ENCODE results near the gene PPM1G.
"Not testable (repeated sequence)": the region's sequence is repeated elsewhere in the genome, so short reads cannot be mapped to it uniquely, and the experiment has no call there.

PPM1G gene, protein sequence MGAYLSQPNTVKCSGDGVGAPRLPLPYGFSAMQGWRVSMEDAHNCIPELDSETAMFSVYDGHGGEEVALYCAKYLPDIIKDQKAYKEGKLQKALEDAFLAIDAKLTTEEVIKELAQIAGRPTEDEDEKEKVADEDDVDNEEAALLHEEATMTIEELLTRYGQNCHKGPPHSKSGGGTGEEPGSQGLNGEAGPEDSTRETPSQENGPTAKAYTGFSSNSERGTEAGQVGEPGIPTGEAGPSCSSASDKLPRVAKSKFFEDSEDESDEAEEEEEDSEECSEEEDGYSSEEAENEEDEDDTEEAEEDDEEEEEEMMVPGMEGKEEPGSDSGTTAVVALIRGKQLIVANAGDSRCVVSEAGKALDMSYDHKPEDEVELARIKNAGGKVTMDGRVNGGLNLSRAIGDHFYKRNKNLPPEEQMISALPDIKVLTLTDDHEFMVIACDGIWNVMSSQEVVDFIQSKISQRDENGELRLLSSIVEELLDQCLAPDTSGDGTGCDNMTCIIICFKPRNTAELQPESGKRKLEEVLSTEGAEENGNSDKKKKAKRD

DNA sequence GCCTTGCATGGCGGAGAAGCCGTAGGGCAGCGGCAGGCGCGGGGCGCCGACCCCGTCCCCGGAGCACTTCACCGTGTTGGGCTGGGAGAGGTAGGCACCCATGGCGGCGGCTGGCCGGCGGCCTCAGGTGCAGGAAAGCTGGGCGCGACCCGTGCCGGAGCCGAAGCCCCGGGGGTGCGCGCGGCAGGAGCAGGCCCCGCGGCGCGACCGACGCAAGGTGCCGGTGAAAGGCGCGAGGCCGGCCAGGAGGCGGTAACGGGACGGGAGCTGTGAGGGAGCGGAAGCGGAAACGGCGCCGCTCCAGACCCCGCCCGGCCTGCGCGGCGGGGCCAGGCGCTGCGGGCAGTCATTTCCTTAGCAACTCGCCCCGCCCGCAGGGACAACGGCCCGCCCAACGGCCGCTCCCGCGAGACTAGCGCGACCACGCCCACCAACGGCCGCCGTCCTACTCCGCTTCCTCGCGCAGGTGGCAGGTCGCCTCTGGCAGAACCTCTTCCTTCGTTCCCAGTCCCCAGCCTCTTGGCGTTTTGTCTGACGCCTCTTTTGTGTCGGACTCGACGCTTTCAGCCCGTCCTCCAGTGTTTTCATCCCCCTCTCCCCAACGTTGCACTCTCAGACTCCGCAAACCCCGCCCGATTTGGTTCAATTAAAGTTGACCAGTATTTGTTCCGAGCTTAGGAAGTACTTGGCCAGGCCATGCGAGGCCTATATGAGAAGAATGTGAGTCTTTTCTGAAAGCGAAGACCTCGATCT lies at the start of gene PPM1G:
Gene PPM1G, minus strand, starts transcription at position 271 of the 753 bp plus-strand sequence. Its CDS starts 169 bp downstream, at position 102.
- peak; percentile 96 to 99 (median 98) for DNase-seq

DNA sequence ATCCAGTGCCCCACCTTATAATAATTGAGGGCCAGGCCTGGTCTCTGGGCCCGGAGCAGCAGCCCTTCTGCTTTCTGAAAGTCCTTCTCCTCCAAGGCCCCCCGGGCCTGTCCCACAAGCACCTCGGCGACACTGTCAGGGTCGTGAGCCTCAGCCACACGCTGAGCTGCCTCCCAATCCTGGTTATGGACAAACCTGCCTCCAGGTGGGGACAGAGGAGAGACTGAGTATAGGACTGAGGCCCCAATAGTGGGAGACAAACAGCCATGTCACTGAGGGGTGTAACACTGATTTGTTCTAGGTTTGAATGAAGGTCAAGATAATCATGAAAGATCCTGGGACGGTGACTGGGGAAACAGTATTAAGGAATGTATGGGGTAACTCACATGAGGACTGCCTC lies 44.6 kb upstream of the PPM1G start:
- DNase-seq: no peak

DNA sequence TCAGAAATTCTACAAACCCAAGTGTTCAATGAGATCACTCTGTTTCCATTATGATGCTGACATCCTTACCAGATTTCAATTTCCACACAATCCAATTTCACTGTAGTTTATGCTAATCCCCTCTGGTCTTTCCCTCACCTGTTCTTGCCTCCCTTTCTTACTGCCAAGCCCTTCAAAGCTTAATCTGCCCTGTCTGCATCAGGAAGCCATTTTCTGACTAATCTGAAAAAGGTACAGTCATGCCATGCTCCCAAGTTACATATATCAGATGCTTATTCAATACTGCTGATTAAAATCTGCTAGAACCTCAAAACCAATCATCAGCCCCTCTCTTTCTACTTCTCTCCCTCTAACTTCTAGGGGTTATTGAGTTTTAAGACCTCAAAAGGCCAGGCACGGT lies 41.7 kb upstream of the PPM1G start:
- DNase-seq: no peak

DNA sequence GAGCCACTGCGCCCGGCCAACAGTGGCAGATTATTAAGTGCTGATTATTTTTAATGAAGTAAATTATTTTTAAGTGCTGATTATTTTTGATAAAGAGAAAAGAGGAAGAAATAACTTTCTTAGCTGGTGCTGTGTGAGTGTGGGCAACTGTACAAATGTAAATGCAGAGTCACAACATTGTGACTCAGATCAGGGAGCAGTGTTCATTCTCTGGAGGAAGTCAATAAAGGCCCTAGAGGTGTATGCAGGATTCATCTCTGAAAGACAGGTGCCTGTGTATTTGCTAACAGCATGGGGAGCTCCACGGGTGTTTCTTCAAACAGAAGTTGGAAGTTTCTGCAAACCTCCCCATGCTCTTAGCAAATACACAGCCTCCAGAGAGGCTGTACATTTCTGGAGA lies 39.0 kb upstream of the PPM1G start:
- DNase-seq: peak in 1 of 3 donors; percentile 9

DNA sequence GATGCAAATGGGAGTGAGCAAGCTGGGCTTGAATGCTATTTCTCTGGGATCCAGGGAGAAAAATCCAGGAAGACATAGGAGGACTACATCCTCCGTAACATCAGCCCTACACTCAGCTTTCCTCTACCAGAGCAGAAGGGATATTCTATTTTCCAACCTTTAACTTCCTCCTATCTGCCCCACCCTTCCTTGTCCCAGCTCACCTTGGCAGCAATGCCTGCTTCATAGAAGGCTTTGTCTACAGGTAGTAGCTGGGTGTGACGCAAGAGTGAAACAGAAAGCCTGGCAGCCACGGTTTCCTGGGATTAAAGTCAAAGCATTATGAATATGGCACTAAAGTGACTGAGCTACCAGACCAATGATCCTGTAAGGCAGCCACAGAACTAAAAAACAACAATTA lies 36.7 kb upstream of the PPM1G start:
- no peak for DNase-seq

DNA sequence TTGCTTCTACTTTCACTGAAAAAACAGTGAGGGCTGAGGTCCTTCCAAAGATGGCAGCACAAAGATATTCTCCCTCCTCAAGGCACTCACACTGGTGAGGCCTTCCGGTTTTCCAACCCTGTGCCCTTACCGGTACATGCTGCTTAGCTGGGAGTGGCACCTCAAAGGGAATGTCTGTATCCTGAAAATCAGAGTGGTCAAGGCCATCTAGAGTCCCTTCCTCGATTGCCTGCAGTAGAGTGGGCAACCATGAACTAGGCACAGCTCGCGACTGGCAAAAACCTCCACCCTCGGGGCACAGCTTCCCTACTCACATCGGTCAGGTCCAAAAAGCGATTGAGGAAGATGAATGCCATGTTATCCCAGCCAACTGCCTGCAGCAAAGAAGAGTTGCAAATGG lies 36.2 kb upstream of the PPM1G start:
- no peak for DNase-seq

DNA sequence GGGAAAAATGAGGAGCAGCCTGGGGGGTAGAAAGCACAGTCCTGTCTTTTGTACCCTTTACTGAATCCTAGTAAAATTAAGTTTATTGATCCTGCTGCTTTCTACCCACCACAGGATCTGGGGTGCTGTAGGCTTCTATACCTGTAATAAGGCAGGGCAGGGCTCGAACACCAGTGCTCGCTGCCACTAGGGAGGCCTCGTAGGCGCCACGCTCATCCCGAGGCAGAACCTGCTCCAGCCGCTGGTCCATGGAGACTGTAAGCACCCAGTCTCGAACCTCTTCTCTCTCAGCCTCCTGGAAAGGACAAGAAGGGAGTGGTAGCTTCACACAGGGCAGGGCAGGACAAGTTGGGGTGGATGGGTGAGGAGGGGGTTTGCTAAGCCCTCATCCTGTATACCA lies 35.8 kb upstream of the PPM1G start:
- DNase-seq: no peak

DNA sequence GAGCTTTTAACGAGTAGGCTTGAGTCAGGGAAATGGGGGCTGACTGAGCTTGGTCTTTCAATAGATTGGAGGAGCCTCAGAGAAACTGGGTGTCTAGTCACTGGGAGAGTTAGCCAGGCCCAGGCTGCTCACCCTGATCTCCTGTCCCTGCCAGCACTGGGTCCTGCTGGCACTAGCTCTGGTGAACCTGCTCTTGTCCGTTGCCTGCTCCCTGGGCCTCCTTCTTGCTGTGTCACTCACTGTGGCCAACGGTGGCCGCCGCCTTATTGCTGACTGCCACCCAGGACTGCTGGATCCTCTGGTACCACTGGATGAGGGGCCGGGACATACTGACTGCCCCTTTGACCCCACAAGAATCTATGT lies 33.5 kb upstream of the PPM1G start:
- DNase-seq: peak in 1 of 3 donors; percentile 10

DNA sequence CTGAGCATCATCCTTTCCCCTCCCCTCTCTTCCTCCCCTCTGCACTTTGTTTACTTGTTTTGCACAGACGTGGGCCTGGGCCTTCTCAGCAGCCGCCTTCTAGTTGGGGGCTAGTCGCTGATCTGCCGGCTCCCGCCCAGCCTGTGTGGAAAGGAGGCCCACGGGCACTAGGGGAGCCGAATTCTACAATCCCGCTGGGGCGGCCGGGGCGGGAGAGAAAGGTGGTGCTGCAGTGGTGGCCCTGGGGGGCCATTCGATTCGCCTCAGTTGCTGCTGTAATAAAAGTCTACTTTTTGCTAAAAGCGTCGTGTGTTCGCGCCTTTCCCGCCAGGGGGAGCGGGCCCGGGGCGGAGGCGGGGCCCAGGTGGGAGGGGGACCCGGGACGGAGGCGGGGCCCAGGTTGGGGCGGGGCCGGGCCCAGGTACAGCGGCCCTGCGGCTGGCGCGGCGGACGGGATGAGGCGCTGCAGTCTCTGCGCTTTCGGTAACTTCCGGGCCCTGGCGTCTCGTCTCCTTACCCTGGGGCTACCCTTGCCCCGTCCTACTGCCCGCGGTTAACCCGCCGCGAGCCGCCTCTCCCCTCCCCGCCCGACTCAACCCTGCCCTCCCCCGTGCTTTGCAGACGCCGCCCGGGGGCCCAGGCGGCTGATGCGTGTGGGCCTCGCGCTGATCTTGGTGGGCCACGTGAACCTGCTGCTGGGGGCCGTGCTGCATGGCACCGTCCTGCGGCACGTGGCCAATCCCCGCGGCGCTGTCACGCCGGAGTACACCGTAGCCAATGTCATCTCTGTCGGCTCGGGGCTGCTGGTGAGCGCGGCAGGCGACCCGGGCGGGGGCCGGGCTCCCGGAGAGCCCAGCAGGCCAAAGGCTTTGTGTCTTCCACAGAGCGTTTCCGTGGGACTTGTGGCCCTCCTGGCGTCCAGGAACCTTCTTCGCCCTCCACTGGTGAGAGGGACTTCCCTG lies 32.8 kb upstream of the PPM1G start, which contains the start of gene KRTCAP3:
Gene KRTCAP3, plus strand, starts transcription at position 424 of the 962 bp plus-strand sequence. Its CDS starts 32 bp downstream, at position 456.
- no peak for DNase-seq

DNA sequence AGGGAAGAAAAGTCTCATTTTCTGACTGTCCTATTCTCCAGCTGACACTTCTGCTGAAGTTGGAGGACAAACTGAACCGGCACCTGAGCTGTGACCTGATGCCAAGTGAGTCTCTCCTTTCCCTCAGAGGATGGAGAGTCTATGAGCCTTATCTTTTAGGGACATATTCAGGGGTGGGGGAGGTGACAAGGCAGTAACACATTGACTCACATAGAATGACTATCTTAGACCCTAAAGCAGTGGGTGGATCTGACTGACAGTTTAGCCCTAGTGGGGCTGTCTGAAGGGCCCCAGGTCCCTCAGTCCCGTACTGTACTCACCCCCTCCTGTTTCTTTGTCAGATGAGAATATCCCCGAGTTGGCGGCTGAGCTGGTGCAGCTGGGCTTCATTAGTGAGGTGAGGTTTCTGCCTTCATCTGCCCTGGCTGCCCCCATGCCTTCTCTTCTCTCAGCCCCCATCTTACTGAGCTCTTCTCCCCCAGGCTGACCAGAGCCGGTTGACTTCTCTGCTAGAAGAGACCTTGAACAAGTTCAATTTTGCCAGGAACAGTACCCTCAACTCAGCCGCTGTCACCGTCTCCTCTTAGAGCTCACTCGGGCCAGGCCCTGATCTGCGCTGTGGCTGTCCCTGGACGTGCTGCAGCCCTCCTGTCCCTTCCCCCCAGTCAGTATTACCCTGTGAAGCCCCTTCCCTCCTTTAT lies 32.0 kb upstream of the PPM1G start:
- DNase-seq: no peak

DNA sequence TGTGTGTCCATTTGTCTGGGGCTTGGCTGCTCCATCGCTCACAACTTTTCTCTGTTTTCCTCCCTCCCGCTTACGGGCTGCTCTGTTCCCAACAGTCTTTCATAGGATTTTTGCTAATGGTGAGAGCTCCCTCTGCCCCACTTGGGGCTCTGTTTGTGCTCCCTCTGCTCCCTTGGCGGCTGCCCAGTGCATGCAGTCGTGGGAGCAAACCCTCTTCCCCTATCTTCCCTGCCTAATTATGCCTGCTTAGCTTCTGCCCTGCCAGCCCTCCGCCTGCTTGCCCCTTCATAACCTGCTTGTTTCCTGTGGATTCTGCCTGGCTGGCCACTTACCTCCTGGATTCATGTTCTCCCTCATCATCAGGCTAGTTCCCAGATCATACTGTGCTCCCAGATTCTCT lies 26.2 kb upstream of the PPM1G start:
- DNase-seq: no peak

DNA sequence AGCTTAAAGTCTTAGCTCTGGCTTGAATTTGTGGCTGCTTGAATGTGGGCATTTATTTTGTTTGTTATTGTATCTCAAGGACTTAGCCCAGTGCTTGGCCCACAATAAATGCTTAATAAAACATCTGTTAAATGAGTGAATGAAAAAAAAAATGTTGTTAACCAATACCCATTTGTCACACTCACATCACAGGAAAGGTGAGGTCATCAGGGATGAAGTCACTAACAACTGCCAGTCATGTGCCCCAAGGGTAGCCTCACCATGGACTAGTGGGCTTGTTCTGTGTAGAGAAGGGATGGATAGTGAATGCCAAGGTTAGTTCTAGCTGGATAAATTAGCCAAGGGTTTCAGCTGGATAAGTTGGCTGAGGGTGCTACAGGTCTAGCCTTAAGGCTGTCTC lies 22.0 kb upstream of the PPM1G start:
- DNase-seq: peak; percentile 84 to 91 (median 87)

DNA sequence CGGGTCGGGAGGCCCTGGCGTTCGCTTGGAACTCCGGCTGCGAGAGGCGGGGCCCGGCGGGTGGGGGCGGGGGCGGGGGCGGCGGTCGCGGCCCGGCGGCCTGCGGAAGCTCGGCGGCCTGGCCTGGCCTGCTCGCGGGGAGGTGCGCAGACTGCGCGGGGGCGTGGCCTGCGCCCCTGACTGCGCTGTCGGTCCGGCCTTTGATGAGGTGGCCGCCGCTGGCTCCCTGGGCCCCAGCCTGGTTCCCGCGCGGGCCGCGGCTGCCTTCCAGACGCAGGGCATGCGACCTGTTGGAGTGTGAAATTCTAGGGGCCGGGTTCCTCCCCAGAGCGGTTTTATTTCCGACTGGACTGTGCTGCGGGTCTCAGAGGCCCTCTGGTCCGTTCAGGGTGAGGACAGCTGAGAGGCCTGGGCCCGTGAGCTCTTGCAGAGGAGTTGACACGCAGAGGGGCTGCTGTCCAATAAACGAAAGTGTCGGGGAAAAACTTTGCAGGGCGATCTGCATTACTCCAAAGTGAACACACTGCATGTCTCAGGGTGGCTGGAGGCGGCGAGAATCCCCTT lies 19.7 kb upstream of the PPM1G start:
- DNase-seq: peak; percentile 91 to 97 (median 94)

DNA sequence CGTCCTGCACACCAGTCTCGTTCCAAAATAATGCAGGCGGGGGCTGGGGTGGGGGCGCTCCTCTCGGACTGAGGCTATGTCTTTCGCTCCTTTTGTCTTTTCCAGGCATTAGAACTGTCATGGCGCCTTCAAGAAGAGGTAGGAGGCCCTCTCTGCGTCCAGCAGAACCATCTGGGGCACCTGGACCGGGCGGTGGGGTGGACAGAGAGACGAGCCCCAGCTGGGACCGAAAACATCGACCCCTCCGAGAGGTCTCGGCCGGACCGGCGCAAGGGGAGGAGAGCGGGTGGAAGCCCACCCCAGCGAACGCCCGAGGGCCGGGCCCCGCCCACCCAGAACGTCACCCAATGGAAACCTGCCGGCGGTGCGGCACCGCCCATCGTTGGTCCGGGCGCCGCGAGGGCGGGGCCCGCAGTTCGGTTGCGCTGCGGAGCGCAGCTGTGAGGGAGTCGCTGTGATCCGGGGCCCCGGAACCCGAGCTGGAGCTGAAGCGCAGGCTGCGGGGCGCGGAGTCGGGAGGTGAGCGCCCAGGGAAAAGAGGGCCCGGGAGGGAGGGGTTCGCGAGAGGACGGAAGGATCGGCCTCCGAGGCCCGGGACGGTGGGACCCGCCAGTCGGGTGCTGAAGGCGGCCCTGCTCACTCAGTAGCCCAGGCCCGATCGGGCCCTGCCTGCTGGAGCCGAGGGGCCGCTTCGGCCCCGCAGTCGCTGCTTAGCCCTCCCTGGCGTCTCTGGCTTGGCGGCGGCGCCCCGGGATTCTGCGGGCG lies 19.0 kb upstream of the PPM1G start, which contains the start of gene NRBP1:
Gene NRBP1, plus strand, starts transcription at position 419 of the 765 bp plus-strand sequence. CDS start 4,643 bp downstream, outside the sequence.
- peak; percentile 92 to 99 (median 97) for DNase-seq

DNA sequence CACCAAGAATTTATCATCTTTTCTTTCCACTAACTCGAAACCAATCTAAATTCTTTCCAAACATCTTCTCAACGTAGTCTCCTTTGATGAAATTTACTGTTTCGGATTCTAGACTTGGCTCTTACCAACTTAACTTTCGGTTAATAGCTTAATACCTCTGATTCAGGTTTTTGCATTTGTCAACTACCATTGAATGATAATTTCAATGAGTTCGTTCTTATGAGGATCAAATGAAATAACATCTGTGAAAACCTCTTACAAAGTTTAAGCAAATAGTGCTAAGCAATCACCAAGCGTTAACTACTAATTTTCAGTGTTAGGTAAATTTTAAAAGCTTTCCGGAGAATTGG lies 18.4 kb upstream of the PPM1G start:
- DNase-seq: no peak

DNA sequence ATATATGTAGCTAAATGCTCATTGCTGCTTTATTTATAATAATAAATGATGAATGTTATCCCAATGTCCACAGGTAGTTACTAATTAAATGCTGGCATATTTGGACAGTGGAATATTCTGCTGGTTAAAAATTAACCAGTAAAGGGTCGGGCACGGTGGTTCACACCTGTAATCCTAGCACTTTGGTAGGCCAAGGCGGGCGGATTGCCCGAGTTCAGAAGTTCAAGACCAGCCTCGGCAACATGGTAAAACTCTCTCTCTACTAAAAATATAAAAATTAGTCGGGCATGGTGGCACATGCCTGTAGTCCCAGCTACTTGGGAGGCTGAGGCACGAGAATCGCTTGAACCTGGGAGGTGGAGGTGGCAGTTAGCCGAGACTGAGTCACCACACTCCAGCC lies 15.6 kb upstream of the PPM1G start:
- DNase-seq: not testable (repeated sequence)

DNA sequence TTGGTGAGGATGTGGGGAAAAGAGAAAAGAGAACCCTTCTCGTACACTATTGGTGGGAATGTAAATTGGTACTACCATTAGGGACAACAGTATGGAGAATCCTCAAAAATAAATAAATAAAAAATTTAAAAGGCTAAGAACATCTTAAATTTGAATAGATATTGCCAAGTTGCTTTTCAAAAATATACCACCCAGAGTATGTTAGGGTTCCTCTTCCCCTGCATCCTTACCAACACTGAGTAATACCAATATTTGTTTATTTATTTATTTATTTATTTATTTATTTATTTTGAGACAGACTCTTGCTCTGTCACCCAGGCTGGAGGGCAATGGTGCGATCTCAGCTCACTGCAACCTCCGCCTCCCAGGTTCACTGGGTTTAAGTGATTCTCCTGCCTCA lies 13.6 kb upstream of the PPM1G start:
- no peak for DNase-seq

DNA sequence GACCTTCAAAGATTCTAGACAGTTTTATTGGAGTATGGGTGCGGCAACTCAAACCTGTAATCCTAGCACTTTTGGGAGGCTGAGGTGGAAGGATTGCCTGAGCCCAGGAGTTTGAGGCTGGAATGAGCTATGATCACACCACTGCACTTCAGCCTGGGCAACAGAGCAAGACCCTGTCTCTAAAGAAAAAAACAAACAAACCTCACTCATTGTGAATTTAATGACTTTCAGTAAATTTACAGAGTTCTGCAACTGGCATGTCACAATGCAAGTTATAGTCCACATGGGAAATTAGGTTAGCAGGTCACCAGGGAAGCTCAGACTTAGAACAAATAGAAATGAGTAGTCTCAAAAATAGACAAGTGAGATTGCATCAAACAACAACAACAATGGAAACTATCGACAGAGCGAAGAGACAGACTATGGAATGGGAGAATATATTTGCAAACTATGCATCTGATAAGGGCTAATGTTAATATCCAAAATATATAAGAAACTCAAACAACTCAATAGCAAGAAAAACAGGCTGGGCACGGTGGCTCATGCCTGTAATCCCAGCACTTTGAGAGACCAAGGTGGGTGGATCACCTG lies 12.4 kb upstream of the PPM1G start:
- no peak for DNase-seq

DNA sequence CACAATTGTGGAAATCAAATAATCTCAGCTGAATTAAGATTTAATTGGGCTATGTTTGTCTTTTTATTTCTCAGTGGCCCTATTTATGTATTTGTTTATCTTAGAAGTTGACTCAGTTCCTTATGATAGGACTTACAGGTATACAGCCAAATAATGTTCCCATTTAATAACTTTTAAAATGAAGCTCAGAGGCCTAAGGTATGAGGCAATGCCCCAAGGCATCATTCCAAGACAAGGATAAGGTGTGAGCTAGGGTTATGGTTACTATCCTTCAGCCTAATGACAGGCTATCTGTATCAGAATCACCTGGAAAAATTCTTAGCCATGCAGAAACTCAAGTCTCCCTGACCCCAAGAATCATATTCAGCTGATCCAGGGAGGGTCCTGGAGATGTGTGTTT lies 11.6 kb upstream of the PPM1G start:
- DNase-seq: no peak

DNA sequence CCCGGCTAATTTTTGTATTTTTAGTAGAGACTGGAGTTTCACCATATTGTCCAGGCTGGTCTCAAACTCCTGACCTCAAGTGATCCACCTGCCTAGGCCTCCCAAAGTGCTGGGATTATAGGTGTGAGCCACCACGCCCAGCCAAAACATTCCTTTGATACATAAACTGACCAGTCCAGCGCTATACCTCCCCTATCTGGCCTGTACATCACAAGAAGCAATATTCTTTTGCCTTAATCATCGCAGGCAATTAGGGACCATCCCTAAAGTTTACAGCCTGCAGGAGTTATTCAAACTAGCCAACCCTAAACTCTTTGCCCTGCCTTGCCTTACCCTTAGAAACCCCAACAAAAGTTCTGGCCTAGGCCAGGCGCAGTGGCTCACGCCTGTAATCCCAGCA lies 6.8 kb upstream of the PPM1G start:
- DNase-seq: no peak

All from suppressor macrophage treated with lipopolysaccharide for 1 hour (primary cell).